GM21529 (cell line): ENCODE results near the gene RSAD1.
"Not testable (repeated sequence)": the region's sequence is repeated elsewhere in the genome, so short reads cannot be mapped to it uniquely, and the experiment has no call there.

Experiments
- ATAC-seq: cut with Tn5 transposase; IDR thresholded peaks from one replicate; pipeline ENCODE4 v1.9.1; 2021; ENCODE audit not compliant: unreplicated experiment

RSAD1 gene

DNA sequence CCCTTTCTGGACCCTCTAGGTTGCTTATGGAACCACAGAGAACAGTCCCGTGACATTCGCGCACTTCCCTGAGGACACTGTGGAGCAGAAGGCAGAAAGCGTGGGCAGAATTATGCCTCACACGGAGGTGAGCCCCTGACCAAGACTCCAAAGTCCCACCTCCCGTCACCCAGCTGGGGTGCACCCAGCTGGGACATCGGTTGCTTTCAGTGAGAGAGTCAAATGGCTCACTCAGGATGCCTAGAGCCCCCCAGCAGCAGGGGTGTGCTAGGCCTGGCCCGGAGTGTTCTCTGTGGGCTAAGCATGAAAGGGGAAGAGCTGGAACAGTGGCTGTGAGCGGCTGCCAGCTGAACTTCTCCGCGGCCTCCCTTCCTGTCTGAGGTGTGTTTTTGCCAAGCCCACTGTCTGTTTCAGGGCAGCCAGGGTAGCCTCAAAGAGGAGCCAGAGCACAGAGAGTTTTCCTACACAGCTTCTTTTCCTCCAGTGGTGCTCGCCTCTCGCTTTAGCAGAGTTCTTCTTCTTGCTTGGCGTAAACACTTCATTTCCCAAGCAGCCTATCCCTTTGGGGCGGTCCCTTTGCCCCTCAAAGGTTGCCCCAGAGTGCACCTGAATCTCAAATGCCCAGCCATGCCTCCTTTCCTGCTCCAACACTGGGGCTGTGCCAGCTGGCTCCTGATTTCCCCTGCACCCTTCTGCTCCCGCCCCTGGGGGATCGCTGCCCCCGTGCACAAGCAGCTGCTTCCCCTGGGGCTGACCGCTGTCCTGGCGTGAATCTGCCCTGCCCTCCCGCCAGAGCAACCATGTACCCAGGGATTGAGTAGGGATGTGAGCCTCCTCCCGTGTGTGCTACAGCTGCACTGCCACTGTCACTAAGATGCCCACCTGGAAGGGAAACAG lies 7.4 kb upstream of the RSAD1 start:
- ATAC-seq = no peak

DNA sequence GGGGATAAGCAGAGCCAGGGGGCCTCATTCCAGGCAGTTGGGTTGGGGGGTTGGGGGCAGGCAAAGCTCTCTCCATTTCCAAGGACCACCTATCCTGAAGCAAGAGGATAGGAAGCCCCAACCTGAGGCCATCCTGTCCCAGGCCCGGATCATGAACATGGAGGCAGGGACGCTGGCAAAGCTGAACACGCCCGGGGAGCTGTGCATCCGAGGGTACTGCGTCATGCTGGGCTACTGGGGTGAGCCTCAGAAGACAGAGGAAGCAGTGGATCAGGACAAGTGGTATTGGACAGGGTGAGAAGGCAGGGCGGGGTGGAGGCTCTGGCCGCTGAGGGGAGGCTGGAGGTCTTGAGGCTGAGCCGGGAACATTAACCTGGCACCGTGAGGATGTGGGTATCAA lies 6.4 kb upstream of the RSAD1 start:
- ATAC-seq = no peak

DNA sequence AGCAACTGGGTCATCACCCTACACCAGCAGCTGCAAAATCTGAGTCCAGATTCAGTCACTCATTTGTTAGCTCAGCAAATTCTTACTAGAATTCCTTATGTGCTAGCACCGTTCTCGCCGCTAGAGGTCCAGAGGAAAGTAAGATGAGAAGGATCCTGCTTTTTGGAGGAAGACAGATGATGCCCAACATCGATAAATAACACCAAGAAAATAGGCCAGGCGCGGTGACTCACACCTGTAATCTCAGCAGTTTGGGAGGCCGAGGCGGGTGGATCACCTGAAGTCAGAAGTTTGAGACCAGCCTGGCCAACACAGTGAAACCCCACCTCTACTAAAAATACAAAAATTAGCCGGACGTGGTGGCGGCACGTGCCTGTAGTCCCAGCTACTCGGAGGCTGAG lies 5.9 kb upstream of the RSAD1 start:
- ATAC-seq = not testable (repeated sequence)

DNA sequence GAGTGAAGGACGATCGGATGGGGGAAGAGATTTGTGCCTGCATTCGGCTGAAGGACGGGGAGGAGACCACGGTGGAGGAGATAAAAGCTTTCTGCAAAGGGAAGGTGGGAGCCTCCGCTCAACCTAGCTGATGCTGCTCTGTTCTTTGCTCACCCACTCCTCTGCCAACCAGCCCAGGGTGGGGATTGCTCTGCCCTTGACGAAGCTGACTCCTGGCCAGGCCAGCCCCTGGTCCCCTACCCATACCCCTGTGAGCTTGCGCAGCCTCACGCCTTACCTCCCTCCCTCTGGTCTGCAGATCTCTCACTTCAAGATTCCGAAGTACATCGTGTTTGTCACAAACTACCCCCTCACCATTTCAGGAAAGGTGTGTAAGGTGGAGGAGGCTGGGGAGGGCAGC lies 4.8 kb upstream of the RSAD1 start:
- ATAC-seq = no peak

DNA sequence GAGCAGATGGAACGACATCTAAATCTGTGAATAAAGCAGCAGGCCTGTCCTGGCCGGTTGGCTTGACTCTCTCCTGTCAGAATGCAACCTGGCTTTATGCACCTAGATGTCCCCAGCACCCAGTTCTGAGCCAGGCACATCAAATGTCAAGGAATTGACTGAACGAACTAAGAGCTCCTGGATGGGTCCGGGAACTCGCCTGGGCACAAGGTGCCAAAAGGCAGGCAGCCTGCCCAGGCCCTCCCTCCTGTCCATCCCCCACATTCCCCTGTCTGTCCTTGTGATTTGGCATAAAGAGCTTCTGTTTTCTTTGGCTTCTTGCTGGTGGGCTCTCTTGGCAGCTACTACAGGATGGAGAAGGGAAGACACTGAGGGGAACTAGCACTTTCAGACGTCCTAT lies 4.1 kb upstream of the RSAD1 start:
- ATAC-seq = no peak

DNA sequence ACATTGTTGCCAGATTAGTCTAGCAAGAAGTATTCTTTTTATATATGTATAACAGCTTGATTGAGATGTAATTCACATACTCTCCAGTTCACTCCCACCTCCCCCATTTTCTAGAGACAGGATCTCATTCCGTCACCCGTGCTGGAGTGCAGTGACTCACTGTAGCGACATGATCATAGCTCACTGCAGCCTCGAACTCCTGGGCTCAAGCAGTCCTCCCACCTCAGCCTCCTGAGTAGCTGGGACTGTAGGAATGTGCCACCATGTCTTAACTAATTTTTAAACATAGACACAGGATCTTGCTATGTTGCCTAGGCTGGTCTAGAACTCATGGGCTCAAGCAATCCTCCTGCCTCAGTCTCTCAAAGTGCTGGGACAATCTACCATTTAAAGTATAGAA lies 3.3 kb upstream of the RSAD1 start:
- ATAC-seq = no peak

DNA sequence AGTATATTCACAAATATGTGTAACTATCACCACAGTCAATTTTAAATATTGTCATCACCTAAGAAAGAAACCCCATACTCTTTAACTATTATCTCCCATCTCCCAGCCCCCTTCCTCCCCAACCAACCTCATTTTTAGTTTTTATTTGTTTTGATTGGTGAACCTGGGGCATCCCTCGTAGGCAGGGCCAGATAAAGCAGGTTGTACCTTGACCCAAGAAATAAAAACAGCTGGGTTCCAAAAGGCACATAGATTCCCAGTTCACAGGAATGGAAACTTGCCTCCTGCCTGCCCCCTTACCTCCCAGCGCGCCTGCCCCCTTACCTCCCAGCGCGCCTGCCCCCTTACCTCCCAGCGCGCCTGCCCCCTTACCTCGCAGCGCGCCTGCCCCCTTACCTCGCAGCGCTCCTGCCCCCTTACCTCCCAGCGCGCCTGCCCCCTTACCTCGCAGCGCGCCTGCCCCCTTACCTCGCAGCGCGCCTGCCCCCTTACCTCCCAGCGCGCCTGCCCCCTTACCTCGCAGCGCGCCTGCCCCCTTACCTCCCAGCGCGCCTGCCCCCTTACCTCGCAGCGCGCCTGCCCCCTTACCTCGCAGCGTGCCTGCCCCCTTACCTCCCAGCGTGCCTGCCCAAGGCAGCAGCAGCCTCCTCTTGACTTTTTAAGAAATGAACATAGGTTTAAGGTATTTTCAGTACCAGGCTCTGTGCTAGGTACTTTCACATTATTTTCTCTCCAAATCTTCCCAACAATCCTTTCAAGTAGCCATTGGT lies 2.7 kb upstream of the RSAD1 start:
- not testable (repeated sequence) for ATAC-seq

DNA sequence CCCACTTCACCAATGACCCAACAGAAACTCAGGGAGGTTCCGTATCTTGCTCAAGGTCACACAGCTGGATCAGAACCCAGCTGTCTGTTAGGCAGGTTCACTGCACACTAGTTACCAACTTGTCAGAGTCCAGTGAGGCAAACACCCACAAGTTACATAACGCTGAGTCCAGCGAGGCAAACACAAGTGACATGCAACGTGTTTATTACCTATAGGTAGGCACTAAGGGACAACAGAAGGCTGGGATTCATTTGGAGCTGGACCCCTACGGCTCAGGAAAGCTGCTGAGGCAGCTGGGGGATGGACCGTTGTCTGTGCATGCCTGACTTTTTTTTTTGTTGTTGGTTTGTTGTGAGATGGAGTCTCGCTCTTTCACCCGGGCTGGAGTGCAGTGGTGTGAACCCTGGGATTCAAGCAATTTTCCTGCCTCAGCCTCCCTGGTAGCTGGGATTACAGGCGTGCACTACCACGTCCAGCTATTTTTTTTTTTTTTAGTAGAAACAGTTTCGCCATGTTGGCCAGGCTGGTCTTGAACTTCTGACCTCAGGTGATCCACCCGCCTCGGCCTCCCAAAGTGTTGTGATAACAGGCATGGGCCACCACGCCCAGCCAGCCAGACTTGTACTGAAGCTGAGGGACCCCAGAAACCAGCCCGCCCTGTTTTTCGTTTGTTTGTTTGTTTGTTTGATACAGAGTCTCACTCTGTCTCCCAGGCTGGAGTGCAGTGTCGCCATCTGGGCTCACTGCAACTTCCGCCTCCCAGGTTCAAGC lies 1.9 kb upstream of the RSAD1 start:
- no peak for ATAC-seq

DNA sequence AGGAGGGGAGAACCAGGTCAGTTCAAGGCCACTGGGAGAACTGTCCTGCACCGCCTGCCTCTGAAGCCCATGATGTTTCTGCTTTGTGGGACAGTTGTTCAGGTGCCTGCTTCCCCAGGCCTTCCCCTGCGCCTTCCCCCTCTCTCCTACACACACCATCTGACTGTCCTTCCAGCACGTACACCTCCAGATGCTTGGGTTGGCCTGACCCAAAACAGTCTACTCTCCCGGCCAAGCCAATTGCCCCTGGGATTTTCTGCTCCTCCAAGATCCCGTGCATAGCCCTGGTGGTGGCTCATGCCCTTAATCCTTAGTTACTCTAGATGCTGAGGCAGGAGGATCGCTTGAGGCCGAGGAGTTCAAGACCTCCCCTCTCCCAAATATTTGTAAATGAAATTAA lies 684 bp upstream of the RSAD1 start:
- no peak for ATAC-seq

DNA sequence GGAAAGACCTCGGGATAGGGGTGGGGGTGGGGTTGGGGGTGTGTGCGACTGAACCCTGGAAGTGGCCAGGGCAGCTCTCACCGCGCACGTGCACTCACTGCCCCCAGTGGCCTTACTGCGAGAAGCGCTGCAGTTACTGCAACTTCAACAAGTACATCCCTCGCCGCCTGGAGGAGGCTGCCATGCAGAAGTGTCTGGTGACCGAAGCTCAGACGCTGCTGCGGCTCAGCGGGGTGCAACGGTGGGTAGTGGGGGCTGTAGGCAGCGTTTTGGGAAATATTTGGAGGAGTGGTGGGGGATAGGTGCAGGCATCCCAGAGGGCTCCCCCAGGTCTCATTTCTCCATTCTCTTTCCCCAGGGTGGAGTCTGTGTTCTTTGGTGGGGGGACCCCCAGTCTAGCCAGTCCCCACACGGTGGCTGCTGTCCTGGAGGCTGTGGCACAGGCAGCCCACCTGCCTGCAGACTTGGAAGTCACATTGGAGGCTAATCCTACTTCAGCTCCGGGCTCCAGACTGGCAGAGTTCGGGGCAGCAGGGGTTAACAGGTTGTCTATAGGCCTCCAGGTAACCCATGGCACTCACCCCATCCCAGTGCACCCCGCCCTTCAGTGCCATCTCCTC lies 972 bp downstream of the RSAD1 start:
- ATAC-seq = no peak

DNA sequence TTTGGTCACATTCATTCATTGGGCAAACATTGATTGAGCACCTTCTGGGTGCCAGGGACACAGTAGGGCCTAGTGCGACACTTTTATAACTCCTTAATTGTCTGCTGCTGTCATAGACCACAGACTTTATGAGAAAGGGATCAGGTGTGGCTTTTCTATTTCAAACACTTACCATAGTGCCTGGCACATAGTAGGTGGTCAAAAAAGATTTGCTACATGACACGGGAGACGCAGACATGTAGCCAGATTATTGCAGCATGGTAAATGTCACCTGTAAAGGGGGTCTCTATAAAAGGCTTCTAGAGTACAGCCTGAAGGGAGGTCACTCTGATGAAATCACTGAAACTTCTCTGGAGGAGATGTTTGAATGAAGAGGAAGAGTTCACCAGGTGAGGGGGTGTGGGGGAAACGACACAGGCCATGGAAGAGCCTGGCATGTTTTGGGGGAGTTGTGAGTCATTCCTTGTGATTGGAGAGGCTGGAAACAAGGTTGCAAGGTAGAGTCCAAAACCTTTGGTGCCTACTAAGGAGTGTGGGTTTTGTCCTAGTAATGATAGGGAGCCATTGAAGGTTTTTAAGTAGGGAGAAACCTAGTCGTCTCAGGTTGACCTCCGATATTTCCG lies 1.6 kb downstream of the RSAD1 start:
- no peak for ATAC-seq

DNA sequence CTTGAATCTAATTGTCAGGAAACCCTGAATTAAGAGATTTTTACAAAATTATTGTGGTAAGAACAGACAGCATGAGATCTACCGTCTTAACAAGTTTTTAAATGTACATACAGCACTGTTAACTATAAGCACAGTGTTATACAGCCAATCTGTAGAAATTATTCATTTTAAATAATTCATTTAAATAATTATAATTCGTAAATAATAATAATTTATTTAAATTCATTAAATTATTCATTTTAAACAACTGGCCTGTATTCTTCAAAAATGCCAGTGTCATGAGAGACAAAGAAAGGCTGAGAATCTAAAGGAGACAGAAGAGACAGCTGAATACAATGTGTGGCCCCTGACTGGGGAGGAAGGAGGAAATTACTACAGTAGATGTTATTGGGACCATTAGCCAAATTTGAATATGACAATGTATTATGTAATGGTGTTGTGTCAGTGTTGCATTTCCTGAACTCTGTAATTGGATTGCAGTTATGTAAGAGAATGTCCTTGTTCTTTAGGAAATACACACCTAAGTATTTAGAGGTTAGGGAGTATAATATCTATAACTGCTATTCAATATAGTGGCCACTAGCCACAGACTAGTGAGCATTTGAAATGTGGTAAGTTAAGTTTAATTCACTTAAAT lies 2.3 kb downstream of the RSAD1 start:
- no peak for ATAC-seq

DNA sequence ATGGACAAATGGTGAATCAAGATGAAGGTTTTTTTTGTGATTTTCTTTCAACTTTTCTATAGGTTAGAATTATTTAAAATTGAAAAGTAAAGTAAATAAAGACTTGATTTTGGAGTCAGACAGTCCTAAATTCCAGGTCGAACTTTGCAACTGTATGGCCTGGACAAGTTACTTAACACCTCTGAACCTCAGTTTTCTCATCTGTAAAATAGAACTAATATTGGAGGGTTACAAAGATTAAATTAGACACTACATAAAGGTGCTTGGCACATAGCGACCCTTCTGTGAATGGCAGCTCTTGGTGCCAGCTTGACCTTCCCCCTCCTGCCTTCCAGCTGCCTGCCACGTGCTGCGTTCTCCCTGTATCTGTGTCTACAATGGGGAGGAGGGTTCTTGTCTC lies 3.0 kb downstream of the RSAD1 start:
- no peak for ATAC-seq

DNA sequence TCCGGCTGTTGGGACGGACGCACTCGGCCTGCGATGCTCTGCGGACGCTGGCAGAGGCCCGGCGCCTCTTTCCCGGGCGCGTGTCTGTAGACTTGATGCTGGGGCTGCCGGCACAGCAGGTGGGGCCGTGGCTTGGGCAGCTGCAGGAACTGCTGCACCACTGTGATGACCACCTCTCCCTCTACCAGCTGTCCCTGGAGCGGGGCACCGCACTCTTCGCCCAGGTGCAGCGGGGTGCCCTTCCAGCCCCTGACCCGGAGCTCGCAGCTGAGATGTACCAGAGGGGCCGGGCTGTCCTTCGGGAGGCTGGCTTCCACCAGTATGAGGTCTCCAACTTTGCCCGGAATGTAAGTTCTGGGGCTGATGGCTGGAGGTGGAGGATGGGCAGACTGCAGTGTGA lies 3.5 kb downstream of the RSAD1 start:
- ATAC-seq = no peak

DNA sequence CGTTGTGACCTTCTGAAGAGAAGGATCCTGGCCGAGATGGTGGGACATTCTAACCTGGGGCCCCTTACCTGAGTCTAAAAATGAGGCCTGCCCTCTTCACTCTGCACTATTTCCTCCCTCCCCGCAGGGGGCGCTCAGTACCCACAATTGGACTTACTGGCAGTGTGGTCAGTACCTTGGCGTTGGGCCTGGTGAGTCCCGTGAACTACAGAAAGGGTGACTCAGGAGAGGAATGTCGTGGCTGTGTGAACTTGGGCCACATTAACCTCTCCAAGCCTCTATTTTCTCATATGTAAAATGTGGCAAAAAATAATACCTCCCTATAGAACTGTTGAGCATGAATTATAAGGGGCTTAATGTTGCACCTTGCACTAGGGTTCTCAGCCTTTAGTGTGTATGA lies 3.9 kb downstream of the RSAD1 start:
- peak; percentile 34 for ATAC-seq

DNA sequence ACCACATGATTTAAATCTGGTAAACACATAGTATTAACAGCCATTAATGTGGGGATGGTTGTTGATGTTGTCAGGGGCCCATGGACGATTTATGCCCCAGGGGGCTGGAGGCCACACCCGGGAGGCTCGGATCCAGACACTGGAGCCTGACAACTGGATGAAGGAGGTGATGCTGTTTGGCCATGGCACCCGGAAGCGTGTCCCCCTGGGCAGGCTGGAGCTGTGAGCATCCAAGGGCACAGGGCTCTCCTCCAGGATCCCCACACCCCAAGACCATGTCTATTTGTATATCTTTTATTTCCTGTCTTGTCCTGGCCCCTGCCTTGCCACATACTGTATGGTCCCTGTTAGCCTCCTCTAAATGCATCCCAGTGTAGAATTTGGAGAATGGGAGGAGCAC lies 4.6 kb downstream of the RSAD1 start:
- ATAC-seq = no peak

DNA sequence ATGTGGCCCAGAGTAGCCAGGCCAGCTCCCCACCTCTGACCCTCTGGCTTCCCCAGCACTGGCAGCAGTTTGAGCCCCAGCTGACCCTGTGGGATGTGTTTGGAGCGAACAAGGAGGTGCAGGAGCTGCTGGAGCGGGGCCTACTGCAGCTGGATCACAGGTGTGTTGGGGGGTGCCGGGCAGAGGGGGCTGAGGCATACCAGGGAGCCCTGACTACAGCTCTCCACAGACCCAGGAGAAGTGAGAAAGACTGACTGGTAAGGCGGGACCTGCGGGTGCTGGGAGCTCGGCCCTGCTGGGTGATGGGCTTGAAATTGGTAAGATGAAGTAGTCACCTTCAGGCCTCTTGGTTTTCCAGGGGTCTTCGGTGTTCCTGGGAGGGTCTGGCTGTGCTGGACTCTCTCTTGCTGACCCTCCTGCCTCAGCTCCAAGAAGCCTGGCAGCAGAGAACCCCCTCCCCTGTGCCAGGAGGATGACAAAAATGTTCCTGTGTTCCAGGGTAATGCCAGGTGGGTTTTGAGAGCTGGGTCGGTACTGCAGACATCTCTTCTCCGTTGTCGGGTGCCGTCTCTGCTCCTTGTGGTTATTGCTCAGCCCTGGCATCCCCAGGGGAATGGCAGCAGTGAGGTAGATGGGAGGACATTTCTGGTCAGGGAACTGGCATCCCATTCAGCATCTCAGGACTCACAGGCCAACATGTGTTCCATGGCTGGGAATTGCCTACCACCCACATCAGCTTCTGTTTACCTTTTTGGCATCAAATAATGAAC lies 5.9 kb downstream of the RSAD1 start:
- no peak for ATAC-seq

DNA sequence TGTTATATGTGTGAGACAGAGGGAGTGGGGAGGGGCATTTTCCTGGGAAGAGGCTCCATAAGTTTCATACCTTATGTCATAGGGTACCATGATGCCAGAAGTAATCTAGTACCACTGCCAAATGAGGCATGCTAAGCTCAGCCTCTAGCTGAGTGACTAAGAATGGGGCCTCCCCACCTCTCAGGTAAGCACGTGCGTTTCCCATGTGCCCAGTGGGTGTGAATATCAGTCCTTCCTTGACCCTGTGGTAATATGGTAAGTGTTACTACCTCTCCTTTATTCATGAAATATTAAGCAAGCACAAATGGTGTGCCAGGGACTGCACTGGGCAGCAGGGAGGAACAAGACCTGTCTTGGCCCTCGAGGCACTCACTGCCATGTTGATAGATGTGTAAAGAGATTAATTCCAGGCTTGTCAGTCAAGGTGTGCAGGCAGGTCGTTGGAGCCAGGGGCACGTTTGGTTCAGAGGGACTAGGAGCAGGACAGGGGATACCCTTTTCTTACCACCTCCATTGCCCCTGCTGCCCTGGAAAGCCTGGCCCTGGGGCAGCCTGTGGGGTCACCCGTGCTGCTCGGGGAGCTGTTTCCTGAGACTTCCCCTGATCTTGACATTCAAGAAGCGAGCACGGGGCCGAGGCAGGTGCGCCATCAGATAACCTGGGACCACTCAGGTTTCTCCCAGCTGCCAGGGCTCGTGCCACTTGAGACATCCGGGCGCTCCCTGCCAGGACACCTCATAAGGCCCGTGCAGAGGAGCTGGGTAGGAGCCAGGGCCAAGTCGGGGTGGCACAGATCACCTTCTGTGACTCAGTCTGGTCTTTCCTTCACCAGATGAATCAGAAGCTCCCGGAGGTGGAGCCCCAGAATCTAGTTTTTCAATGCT lies 8.8 kb downstream of the RSAD1 start:
- ATAC-seq = no peak

DNA sequence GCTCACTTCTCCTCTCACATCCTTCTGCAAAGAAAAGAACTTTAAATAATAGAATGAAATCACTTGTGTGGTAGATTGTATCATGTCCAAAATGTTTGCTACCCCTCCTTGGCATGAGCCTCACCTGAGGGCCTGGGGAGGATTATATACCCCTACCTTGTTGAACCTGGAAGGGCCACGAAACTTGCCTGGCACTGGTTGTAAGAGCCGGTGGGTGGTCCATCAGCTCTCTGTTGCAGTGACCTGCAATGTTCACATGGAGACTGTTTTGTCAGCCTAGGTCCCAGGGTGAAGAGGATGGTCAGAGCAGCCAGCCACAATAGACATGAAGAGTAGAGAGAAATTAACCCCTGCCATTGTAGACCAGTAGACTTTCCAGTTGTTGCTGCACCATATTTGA lies 10.2 kb downstream of the RSAD1 start:
- no peak for ATAC-seq
